GM12873 (cell line): ENCODE data around the gene MPC2.

Experiments used
- CTCF ChIP-seq: IDR thresholded peaks from 2 replicates; pipeline ENCODE4 v1.5.1; 2012; ENCODE audit warnings: low read depth, mild to moderate bottlenecking, moderate library complexity, low read length, control low read depth; ENCODE audit not compliant: insufficient read depth; ENCODE audit errors: missing control alignments

MPC2 gene

DNA sequence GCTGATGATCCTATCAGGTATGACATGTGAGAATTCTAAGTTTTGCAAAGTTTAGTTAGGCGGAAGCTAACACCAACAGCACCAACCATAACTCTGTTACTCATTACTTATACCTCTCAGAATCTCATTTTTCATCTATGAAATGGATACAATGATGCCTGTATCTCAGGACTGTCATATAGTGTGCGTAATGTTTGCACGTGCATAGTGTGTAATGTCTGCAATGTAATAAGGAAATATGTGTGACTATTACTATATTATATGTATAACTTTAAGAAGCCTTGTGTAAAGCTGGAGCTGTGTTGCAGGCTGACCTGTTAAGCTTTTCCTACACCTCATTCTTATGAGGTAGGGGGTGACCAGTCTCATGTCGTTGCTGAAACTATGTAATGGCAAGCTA is 36.0 kb downstream of the MPC2 start:
- no peak for TF ChIP-seq CTCF

- TF ChIP-seq CTCF = no peak
Observed at GRCh38 chr1:167899253-167899681, 37.6 kb downstream of the MPC2 start.

DNA sequence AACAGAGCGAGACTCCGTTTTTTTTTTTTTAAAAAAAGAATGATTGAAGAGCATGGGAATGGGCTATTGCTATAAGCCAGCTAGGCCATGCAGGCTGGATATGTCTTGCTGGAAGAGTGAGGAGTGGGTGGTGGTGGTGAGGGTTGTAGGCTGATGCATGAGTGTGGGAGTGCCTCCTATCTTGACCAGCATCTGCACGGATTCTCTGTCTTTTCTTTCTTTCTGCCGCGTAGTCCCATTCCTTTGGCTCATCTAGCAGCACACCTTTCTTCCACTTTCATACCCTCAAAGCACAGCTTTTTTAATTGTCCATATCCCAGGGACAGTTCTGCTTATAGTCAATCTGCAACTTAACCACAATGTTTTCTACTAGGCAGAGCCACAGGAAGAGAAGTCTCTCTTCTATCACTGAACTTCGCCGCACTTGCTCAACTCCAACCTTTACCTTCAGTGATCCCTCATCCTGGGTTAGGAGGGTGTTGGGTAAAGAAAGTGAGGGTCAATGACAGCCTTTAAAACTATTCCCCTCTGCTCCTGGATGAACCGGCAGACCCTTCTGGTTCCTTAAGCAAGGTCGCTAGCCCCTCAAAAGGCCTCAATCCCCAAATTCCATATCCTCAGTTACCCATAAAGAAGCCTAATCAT is 38.2 kb downstream of the MPC2 start:
- TF ChIP-seq CTCF = no peak

GRCh38 chr1:167893798-167894197 is 43.1 kb downstream of the MPC2 start:
- TF ChIP-seq CTCF = no peak

DNA sequence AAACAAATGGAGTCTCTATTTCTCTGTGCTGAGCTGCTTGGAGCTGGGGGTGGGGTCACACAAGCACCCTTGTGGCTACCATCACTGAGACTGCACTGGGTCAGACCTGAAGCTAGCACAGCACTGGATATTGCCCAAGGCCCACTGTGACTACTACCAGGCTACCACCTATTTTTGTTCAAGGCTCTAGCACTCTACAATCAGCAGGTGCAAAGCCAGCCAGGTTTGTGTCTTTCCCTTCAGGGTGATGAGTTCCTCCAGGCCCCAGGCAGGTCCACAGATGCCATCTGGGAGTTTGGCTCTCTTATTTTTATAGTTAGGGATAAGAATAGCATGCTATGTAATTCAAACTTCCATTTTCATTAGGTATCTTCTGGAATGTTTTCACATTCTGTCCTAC is 46.5 kb downstream of the MPC2 start:
- TF ChIP-seq CTCF = no peak

GRCh38 chr1:167882376-167882775 is 54.5 kb downstream of the MPC2 start:
- no peak for TF ChIP-seq CTCF

DNA sequence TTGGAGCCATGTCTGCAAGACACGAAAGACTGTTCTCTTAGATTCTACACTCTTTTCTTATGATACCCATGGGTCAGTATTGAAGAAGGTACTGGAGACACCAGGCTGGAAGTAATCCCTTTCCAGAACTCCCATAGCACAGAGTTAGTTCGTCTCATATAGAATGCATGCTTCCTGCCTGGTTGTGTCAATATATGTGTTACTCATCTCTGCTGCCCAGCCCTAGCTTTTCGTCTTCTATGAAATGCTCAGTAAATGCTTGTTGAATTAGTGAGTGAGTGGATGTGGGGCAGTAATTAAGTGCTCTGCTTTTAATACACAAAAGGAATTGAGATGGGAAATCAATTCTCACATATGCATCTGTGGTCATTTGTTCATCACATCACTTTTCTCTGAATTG is 55.1 kb downstream of the MPC2 start:
- TF ChIP-seq CTCF = no peak

DNA sequence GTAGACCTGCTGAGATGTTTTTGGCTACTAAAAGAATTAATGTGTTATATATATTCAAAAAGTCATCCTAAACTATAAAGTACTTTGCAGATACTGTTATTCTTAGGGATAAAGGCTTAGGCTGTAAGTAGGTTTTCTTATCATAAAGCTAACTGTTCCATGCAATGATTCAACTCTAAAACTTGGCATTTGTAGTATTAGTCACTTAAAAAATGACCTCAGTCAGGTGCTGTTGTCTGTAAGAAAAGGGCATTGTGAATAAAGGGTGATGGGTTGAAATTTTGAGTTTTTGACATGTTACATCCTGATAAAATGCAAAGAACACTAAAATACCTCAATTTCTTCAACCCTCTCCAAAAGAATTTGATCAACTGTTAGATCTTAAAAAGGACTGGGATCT is 55.8 kb downstream of the MPC2 start:
- no peak for TF ChIP-seq CTCF
